GM12878 (cell line): ENCODE data around the gene SBF2. TPM values are rescaled to one million over a fixed set of nuclear protein-coding genes. Genes with fewer than 3 reads are reported as not detected.

Experiments
- ASH2L ChIP-seq: fragments of 300-600, 200-600 bp; sonication (generic); IDR thresholded peaks from 2 replicates; pipeline ENCODE4 v1.6.1; 2017; ENCODE audit warnings: low read depth, mild to moderate bottlenecking, borderline replicate concordance
- BACH1 ChIP-seq: fragments of 450-650 bp; IDR thresholded peaks from 2 replicates; pipeline ENCODE4 v1.6.1; 2017; ENCODE audit warnings: mild to moderate bottlenecking, borderline replicate concordance
- BHLHE40 ChIP-seq, 2 experiments: fragments of 450-650 bp in 1 of 2; IDR thresholded peaks; 2 replicates each; pipeline ENCODE4 v1.6.1; 2011 to 2017; ENCODE audit warnings: low read depth in 2 of 2, borderline replicate concordance in 1 of 2, improper control_type of control experiment in 1 of 2, low read length in 1 of 2, mild to moderate bottlenecking in 1 of 2
- DPF2 ChIP-seq: fragments of 450-650 bp; IDR thresholded peaks from 2 replicates; pipeline ENCODE4 v1.6.1; 2017; ENCODE audit warnings: mild to moderate bottlenecking
- GABPA ChIP-seq: IDR thresholded peaks from 2 replicates; pipeline ENCODE4 v1.6.1; 2014; ENCODE audit warnings: antibody characterized with exemption, low read depth, mild to moderate bottlenecking, inconsistent platforms
- HDAC2 ChIP-seq: fragments of 200-600 bp; sonication (generic); IDR thresholded peaks from 2 replicates; pipeline ENCODE4 v1.6.1; 2017
- KDM1A ChIP-seq: fragments of 200-600 bp; sonication (generic); IDR thresholded peaks from 2 replicates; pipeline ENCODE4 v1.6.1; 2016; ENCODE audit warnings: borderline replicate concordance
- MTA2 ChIP-seq: fragments of 450-650 bp; IDR thresholded peaks from 2 replicates; pipeline ENCODE4 v1.6.1; 2016; ENCODE audit warnings: low read depth, mild to moderate bottlenecking, moderate library complexity
- NBN ChIP-seq: fragments of 450-650 bp; IDR thresholded peaks from 2 replicates; pipeline ENCODE4 v1.6.1; 2016
- NFYA ChIP-seq: IDR thresholded peaks from 2 replicates; pipeline ENCODE4 v1.6.1; 2011; ENCODE audit warnings: low read depth, mild to moderate bottlenecking, low read length, improper control_type of control experiment, borderline replicate concordance
- PAX8 ChIP-seq: fragments of 450-650 bp; IDR thresholded peaks from 2 replicates; pipeline ENCODE4 v1.6.1; 2017; ENCODE audit warnings: mild to moderate bottlenecking, moderate library complexity
- SMAD1 ChIP-seq: fragments of 450-650 bp; IDR thresholded peaks from 2 replicates; pipeline ENCODE4 v1.6.1; 2018; ENCODE audit warnings: mild to moderate bottlenecking, low read depth; ENCODE audit not compliant: partially characterized antibody
- SMARCA5 ChIP-seq: fragments of 450-650 bp; IDR thresholded peaks from 2 replicates; pipeline ENCODE4 v1.6.1; 2017; ENCODE audit warnings: mild to moderate bottlenecking
- YBX1 ChIP-seq: fragments of 450-650 bp; IDR thresholded peaks from 2 replicates; pipeline ENCODE4 v1.6.1; 2016; ENCODE audit warnings: antibody characterized with exemption
- polyA plus RNA-seq, 11 experiments: library from polyadenylated mRNA; depleted of rRNA in 4 of 11; unstranded in 6 of 11; stranded (reverse) in 5 of 11; fragments of >200 nt; fragmentation: Nextera tagmentation in 4 of 11; fragmentation: Illumina TruSeq in 1 of 11; extraction: Ambion mirVana in 4 of 11; extraction: Trizol in 1 of 11; gene quantifications; 1 replicate in 1 of 11; 2 replicates in 10 of 11; pipeline versions ENCODE4 v1.2.1 to v1.2.3, GENCODE V29; 2011 to 2016; ENCODE audit warnings: inconsistent platforms in 2 of 11, missing spikeins in 2 of 11, low read depth in 1 of 11
- total RNA-seq, 4 experiments: library from RNA; depleted of rRNA in 3 of 4; stranded (reverse); fragments of >200 nt in 3 of 4; fragmentation: Illumina TruSeq in 1 of 4; extraction: Trizol in 1 of 4; gene quantifications; 2 replicates each; pipeline versions ENCODE4 v1.2.1 to v1.2.3, GENCODE V29; 2013 to 2021
- TF ChIP-seq, protein P1 (sequence below): fragments of 450-650 bp; formaldehyde crosslinking; IDR thresholded peaks from 2 replicates; pipeline ENCODE4 v1.5.0; 2022; ENCODE audit warnings: mild to moderate bottlenecking, missing genetic modification characterization
- TF ChIP-seq, protein P2 (sequence below): fragments of 450-650 bp; IDR thresholded peaks from 2 replicates; pipeline ENCODE4 v1.6.1; 2017; ENCODE audit warnings: mild to moderate bottlenecking, moderate library complexity
- TF ChIP-seq, protein P3 (sequence below): fragments of 450-650 bp; IDR thresholded peaks from 2 replicates; pipeline ENCODE4 v1.6.1; 2016; ENCODE audit warnings: mild to moderate bottlenecking
- TF ChIP-seq, protein P4 (sequence below): IDR thresholded peaks from 2 replicates; pipeline ENCODE4 v1.6.1; 2011; ENCODE audit warnings: low read depth, low read length, improper control_type of control experiment, borderline replicate concordance

The SBF2 gene
- total and polyA plus RNA-seq, 10 of the 15 experiments (the other 5 are each of a cell fraction or from before 2014, with no cell fraction given) = 0.24 to 2.3 (median 1.1) TPM

DNA sequence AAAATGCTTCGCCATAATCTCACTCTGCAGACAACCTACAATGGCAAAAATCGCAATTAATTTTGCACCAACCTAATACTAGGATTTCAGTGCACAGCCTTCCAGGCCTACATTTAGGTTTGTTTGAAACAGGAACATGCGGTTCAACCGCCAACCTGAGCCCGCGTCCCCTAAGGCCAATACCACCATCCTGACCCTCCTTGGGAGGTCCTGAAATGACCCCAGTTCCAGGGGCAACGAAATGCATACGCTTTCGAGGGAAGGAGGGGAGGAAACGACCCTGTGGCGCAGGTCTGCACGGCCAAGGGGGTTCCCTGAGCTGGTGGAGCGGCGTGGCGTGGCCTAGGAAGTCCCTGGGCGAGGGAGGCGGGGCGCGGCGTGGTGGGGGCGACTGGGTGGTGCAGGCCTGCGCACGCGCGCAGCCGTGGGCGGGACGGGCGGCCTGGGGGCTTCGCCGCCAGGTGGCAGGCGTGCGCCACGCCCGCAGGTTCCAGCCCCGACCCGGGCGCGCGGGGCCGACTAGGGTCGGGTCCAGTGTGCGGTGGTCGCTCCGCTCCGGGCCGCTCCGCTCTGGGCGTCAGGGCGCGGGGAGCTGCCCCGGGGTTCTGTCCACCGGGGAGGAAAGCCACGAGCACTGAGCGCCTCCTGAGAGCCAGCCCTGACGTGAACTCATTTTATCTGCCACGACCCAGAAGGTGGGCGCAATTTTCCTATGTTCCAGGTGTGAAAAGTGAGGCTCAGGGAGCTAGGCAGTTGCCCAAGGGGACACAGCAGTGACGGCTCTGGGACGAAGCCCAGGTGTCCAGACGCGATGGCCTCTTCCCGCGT is 536.0 kb downstream of the SBF2 start (continued):
- TF ChIP-seq, protein P1, sequence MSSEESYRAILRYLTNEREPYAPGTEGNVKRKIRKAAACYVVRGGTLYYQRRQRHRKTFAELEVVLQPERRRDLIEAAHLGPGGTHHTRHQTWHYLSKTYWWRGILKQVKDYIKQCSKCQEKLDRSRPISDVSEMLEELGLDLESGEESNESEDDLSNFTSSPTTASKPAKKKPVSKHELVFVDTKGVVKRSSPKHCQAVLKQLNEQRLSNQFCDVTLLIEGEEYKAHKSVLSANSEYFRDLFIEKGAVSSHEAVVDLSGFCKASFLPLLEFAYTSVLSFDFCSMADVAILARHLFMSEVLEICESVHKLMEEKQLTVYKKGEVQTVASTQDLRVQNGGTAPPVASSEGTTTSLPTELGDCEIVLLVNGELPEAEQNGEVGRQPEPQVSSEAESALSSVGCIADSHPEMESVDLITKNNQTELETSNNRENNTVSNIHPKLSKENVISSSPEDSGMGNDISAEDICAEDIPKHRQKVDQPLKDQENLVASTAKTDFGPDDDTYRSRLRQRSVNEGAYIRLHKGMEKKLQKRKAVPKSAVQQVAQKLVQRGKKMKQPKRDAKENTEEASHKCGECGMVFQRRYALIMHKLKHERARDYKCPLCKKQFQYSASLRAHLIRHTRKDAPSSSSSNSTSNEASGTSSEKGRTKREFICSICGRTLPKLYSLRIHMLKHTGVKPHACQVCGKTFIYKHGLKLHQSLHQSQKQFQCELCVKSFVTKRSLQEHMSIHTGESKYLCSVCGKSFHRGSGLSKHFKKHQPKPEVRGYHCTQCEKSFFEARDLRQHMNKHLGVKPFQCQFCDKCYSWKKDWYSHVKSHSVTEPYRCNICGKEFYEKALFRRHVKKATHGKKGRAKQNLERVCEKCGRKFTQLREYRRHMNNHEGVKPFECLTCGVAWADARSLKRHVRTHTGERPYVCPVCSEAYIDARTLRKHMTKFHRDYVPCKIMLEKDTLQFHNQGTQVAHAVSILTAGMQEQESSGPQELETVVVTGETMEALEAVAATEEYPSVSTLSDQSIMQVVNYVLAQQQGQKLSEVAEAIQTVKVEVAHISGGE = no peak
- TF ChIP-seq PAX8 (no peak), SMAD1 (no peak), ASH2L (no peak), MTA2 (peak; percentile 53; the same call in 1 of the 2 replicates), KDM1A (no peak), NFYA (no peak), GABPA (no peak), BACH1 (peak; percentile 88; the same call in 1 of the 2 replicates), NBN (no peak), SMARCA5 (peak; percentile 92), HDAC2 (peak; percentile 43; the same call in 1 of the 2 replicates), BHLHE40 (IDR thresholded peaks at IDR 0.05; ENCODE audit: borderline replicate concordance in 1 of 2, low read depth in 2 of 2, low read length in 1 of 2) (peak; percentile 47 to 82; a peak in 3 of 4 replicates), DPF2 (peak; percentile 57), YBX1 (no peak)
- TF ChIP-seq, protein P2, sequence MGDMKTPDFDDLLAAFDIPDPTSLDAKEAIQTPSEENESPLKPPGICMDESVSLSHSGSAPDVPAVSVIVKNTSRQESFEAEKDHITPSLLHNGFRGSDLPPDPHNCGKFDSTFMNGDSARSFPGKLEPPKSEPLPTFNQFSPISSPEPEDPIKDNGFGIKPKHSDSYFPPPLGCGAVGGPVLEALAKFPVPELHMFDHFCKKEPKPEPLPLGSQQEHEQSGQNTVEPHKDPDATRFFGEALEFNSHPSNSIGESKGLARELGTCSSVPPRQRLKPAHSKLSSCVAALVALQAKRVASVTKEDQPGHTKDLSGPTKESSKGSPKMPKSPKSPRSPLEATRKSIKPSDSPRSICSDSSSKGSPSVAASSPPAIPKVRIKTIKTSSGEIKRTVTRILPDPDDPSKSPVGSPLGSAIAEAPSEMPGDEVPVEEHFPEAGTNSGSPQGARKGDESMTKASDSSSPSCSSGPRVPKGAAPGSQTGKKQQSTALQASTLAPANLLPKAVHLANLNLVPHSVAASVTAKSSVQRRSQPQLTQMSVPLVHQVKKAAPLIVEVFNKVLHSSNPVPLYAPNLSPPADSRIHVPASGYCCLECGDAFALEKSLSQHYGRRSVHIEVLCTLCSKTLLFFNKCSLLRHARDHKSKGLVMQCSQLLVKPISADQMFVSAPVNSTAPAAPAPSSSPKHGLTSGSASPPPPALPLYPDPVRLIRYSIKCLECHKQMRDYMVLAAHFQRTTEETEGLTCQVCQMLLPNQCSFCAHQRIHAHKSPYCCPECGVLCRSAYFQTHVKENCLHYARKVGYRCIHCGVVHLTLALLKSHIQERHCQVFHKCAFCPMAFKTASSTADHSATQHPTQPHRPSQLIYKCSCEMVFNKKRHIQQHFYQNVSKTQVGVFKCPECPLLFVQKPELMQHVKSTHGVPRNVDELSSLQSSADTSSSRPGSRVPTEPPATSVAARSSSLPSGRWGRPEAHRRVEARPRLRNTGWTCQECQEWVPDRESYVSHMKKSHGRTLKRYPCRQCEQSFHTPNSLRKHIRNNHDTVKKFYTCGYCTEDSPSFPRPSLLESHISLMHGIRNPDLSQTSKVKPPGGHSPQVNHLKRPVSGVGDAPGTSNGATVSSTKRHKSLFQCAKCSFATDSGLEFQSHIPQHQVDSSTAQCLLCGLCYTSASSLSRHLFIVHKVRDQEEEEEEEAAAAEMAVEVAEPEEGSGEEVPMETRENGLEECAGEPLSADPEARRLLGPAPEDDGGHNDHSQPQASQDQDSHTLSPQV = peak; percentile 88
- TF ChIP-seq, protein P3, sequence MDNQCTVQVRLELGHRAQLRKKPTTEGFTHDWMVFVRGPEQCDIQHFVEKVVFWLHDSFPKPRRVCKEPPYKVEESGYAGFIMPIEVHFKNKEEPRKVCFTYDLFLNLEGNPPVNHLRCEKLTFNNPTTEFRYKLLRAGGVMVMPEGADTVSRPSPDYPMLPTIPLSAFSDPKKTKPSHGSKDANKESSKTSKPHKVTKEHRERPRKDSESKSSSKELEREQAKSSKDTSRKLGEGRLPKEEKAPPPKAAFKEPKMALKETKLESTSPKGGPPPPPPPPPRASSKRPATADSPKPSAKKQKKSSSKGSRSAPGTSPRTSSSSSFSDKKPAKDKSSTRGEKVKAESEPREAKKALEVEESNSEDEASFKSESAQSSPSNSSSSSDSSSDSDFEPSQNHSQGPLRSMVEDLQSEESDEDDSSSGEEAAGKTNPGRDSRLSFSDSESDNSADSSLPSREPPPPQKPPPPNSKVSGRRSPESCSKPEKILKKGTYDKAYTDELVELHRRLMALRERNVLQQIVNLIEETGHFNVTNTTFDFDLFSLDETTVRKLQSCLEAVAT = peak; percentile 39; the same call in 1 of the 2 replicates
- TF ChIP-seq, protein P4, sequence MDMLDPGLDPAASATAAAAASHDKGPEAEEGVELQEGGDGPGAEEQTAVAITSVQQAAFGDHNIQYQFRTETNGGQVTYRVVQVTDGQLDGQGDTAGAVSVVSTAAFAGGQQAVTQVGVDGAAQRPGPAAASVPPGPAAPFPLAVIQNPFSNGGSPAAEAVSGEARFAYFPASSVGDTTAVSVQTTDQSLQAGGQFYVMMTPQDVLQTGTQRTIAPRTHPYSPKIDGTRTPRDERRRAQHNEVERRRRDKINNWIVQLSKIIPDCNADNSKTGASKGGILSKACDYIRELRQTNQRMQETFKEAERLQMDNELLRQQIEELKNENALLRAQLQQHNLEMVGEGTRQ = no peak
